IMR-90 (cell line): ENCODE measurements around the gene CAMSAP3. TPM values are rescaled to one million over a fixed set of nuclear protein-coding genes. Genes with fewer than 3 reads are reported as not detected.

Source experiments
- ATAC-seq: fragments of 200-7000 bp; cut with Tn5 transposase; 2 replicates; pipeline ENCODE4 v1.9.1; 2020; ENCODE audit warnings: low read depth, mild to moderate bottlenecking, moderate library complexity
- BruUV-seq: library from RNA; stranded (reverse); fragments of 400-500 nt; replicated peaks from 2 replicates; lab custom pipeline; 2021; lab: Mats Ljungman, UMichigan
- CTCF ChIA-PET: fragments of 300-600 bp; formaldehyde crosslinking; extraction: SDS; loops from one replicate; lab custom pipeline; 2021; ENCODE audit warnings: antibody characterized with exemption; lab: Yijun Ruan, JAX
- POLR2A ChIA-PET: fragments of 300-600 bp; sonication (Branson Sonifier 250); formaldehyde crosslinking; loops from one replicate; lab custom pipeline; 2022; ENCODE audit warnings: antibody characterized with exemption; ENCODE audit not compliant: unreplicated experiment; lab: Charles Lee
- DNase-seq: peaks from one replicate; pipeline ENCODE4 v3.0.0; 2013
- H2AFZ ChIP-seq: replicated peaks from 2 replicates; pipeline ENCODE3; 2013; ENCODE audit warnings: low read length, mild to moderate bottlenecking; ENCODE audit not compliant: poor library complexity
- H2AK5ac ChIP-seq: 2 replicates; pipeline ENCODE4 v1.6.1; 2013; ENCODE audit warnings: low read depth, low read length, inconsistent platforms
- H2AK9ac ChIP-seq: replicated peaks from 2 replicates; pipeline ENCODE3; 2013; ENCODE audit warnings: mild to moderate bottlenecking, low read depth, low read length, moderate library complexity; ENCODE audit not compliant: poor library complexity
- H2BK120ac ChIP-seq: 2 replicates; pipeline ENCODE4 v1.6.1; 2013; ENCODE audit warnings: low read depth, low read length, inconsistent platforms
- H2BK15ac ChIP-seq: 3 replicates; pipeline ENCODE4 v1.6.1; 2013; ENCODE audit warnings: low read depth, low read length, inconsistent platforms
- H2BK20ac ChIP-seq: 2 replicates; pipeline ENCODE4 v1.6.1; 2013; ENCODE audit warnings: low read depth, mild to moderate bottlenecking, inconsistent platforms, low read length, moderate library complexity
- H2BK5ac ChIP-seq: 2 replicates; pipeline ENCODE4 v1.6.1; 2013; ENCODE audit warnings: mild to moderate bottlenecking, low read depth, low read length, inconsistent platforms; ENCODE audit not compliant: poor library complexity, severe bottlenecking
- H3K14ac ChIP-seq: replicated peaks from 2 replicates; pipeline ENCODE4 v1.6.1; 2013; ENCODE audit warnings: low read depth, low read length, inconsistent platforms
- H3K18ac ChIP-seq: 2 replicates; pipeline ENCODE4 v1.6.1; 2013; ENCODE audit warnings: low read depth, low read length, control low read depth
- H3K23ac ChIP-seq: 2 replicates; pipeline ENCODE4 v1.6.1; 2013; ENCODE audit warnings: low read depth, low read length, inconsistent platforms
- H3K27ac ChIP-seq: 2 replicates; pipeline ENCODE4 v1.5.1; 2013; ENCODE audit warnings: mild to moderate bottlenecking, control low read depth, low read length; ENCODE audit not compliant: insufficient read depth
- H3K27me3 ChIP-seq: 2 replicates; pipeline ENCODE4 v1.6.1; 2013; ENCODE audit warnings: low read length; ENCODE audit not compliant: control insufficient read depth, insufficient read depth
- H3K36me3 ChIP-seq: 2 replicates; pipeline ENCODE4 v1.6.1; 2013; ENCODE audit warnings: low read length, mixed read lengths; ENCODE audit not compliant: control insufficient read depth, insufficient read depth
- H3K4ac ChIP-seq: 2 replicates; pipeline ENCODE4 v1.6.1; 2013; ENCODE audit warnings: low read depth, low read length, inconsistent platforms
- H3K4me1 ChIP-seq: 2 replicates; pipeline ENCODE4 v1.6.1; 2013; ENCODE audit warnings: low read length, mixed read lengths; ENCODE audit not compliant: control insufficient read depth, insufficient read depth
- H3K4me2 ChIP-seq: 2 replicates; pipeline ENCODE4 v1.6.1; 2013; ENCODE audit warnings: low read depth, mild to moderate bottlenecking, control low read depth, low read length, moderate library complexity
- H3K4me3 ChIP-seq: 2 replicates; pipeline ENCODE4 v1.5.1; 2013; ENCODE audit warnings: low read depth, mild to moderate bottlenecking, control low read depth, low read length, moderate library complexity; ENCODE audit not compliant: insufficient read depth
- H3K56ac ChIP-seq: 2 replicates; pipeline ENCODE4 v1.6.1; 2013; ENCODE audit warnings: low read length, inconsistent platforms; ENCODE audit not compliant: insufficient read depth; ENCODE audit errors: extremely low read depth
- H3K79me1 ChIP-seq, 2 experiments: 2 replicates each; pipeline ENCODE4 v1.6.1; 2013; ENCODE audit warnings: low read length in 2 of 2, inconsistent platforms in 1 of 2, low read depth in 1 of 2
- H3K9ac ChIP-seq: 2 replicates; pipeline ENCODE4 v1.6.1; 2013; ENCODE audit warnings: low read depth, low read length, control low read depth
- H3K9me1 ChIP-seq: 2 replicates; pipeline ENCODE4 v1.6.1; 2013; ENCODE audit warnings: low read length, inconsistent platforms; ENCODE audit not compliant: insufficient read depth
- H3K9me3 ChIP-seq: 2 replicates; pipeline ENCODE4 v1.6.1; 2013; ENCODE audit warnings: low read length; ENCODE audit not compliant: control insufficient read depth, insufficient read depth
- H4K20me1 ChIP-seq: 2 replicates; pipeline ENCODE4 v1.6.1; 2013; ENCODE audit warnings: low read length, inconsistent platforms; ENCODE audit not compliant: insufficient read depth
- H4K5ac ChIP-seq: 2 replicates; pipeline ENCODE4 v1.6.1; 2013; ENCODE audit warnings: mild to moderate bottlenecking, low read depth, low read length, control low read depth
- H4K8ac ChIP-seq, 2 experiments: 2 replicates each; pipeline ENCODE4 v1.6.1; 2013; ENCODE audit warnings: low read depth in 2 of 2, low read length in 2 of 2, control low read depth in 1 of 2, inconsistent platforms in 1 of 2
- H4K91ac ChIP-seq: 2 replicates; pipeline ENCODE4 v1.6.1; 2013; ENCODE audit warnings: low read depth, low read length, inconsistent platforms; ENCODE audit not compliant: insufficient read depth
- MAFK ChIP-seq: IDR thresholded peaks from 2 replicates; pipeline ENCODE4 v1.6.1; 2012; ENCODE audit warnings: low read depth, low read length, improper control_type of control experiment
- MAZ ChIP-seq: IDR thresholded peaks from 2 replicates; pipeline ENCODE4 v1.6.1; 2012; ENCODE audit warnings: low read depth, mild to moderate bottlenecking, low read length, improper control_type of control experiment, moderate library complexity, borderline replicate concordance
- MXI1 ChIP-seq: IDR thresholded peaks from 2 replicates; pipeline ENCODE4 v1.6.1; 2012; ENCODE audit warnings: low read depth, mild to moderate bottlenecking, low read length, moderate library complexity, borderline replicate concordance
- POLR2A ChIP-seq: IDR thresholded peaks from 2 replicates; pipeline ENCODE4 v1.6.1; 2012; ENCODE audit warnings: mild to moderate bottlenecking, low read depth, low read length
- RCOR1 ChIP-seq: IDR thresholded peaks from 2 replicates; pipeline ENCODE4 v1.6.1; 2012; ENCODE audit warnings: mild to moderate bottlenecking, low read length, improper control_type of control experiment; ENCODE audit not compliant: insufficient replicate concordance
- RFX5 ChIP-seq: IDR thresholded peaks from 2 replicates; pipeline ENCODE4 v1.8.0; 2012; ENCODE audit warnings: low read depth, mild to moderate bottlenecking, low read length, moderate library complexity
- SMC3 ChIP-seq: fragments of 150-350 bp; IDR thresholded peaks from 2 replicates; pipeline ENCODE4 v1.6.1; 2016; ENCODE audit warnings: low read depth, mild to moderate bottlenecking, antibody characterized with exemption, low read length, moderate library complexity
- WGBS, 2 experiments: methylation state at CpG; one replicate each; pipeline versions ENCODE4 v1.1.5 to v1.1.7; 2013; ENCODE audit warnings: missing lambda C conversion rate in 2 of 2; ENCODE audit not compliant: insufficient read length in 1 of 2; ENCODE audit errors: extremely low coverage in 2 of 2; 5-methylcytosine and 5-hydroxymethylcytosine counted together
- dilution Hi-C: fragments of 300-500 bp; cut with HindIII; formaldehyde crosslinking; loops from one replicate; pipeline ENCODE4 v1.14.3; 2018; ENCODE audit warnings: low sequenced_read_pairs; ENCODE audit not compliant: unreplicated experiment
- in situ Hi-C: fragments of 300-500 bp; cut with MboI; formaldehyde crosslinking; loops from 3 replicates; pipeline ENCODE4 v1.14.3; 2019; ENCODE audit warnings: low sequenced_read_pairs, inconsistent platforms, mixed read lengths
- intact Hi-C: fragments of 100-400 bp; cut with micrococcal nuclease; formaldehyde crosslinking; loops from 2 replicates; pipeline ENCODE4 v1.10.0; 2022
- polyA plus RNA-seq, 3 experiments: library from polyadenylated mRNA; depleted of rRNA; stranded (reverse); fragments of >200 nt; gene quantifications; 2 replicates each; pipeline ENCODE4 v1.2.3, GENCODE V29; 2012; ENCODE audit warnings: low replicate concordance in 1 of 3
- total RNA-seq: library from RNA; depleted of rRNA; stranded (reverse); fragments of >200 nt; gene quantifications from 2 replicates; pipeline ENCODE4 v1.2.3, GENCODE V29; 2012

CAMSAP3 gene
- total and polyA plus RNA-seq, 2 of the 4 experiments (the other 2 are of a cell fraction), result not detected

DNA sequence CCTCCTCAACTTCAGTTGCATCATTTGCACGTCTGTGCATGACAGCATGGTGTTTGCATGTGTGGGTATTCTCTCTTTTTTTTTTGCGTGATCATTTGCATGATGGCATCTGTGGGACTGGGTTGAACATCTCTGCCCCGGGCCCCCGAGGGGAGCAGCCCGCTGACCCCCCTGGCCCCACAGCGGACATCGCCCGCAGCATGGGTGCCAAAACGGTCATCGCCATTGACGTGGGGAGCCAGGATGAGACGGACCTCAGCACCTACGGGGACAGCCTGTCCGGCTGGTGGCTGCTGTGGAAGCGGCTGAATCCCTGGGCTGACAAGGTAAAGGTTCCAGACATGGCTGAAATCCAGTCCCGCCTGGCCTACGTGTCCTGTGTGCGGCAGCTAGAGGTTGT, 37.0 kb upstream of the CAMSAP3 start:
- intact Hi-C loops (no loop called here), dilution Hi-C loops (no loop called here), in situ Hi-C loops (no loop called here)
- no peaks in the 10 kb centered on the region for H3K79me1 ChIP-seq
- no TSS peak for BruUV-seq
- H4K91ac ChIP-seq, result no peak overlapping the region
- no peaks in the 10 kb centered on the region for H3K4me1 ChIP-seq
- H3K9me3 ChIP-seq, result no peaks in the 10 kb centered on the region
- 0 out of 2 replicates have a peak, but pooled peaks cover 3% of the 10 kb centered on the region for H3K9me1 ChIP-seq
- H3K14ac ChIP-seq, result no peak overlapping the region
- no peak overlapping the region for H2BK120ac ChIP-seq
- no peak overlapping the region for H2AK9ac ChIP-seq
- TF ChIP-seq MAZ (no peak), MXI1 (no peak), RCOR1 (no peak), MAFK (no peak), RFX5 (no peak), POLR2A (no peak), SMC3 (no peak)
- H4K20me1 ChIP-seq, result no peaks in the 10 kb centered on the region
- H4K5ac ChIP-seq, result no peak overlapping the region
- no peak overlapping the region for H3K27ac ChIP-seq
- no peak overlapping the region for H2AFZ ChIP-seq
- H3K4me3 ChIP-seq, result no peak overlapping the region
- H3K4me2 ChIP-seq, result no peak overlapping the region
- ATAC-seq, result no peak
- no peaks in the 10 kb centered on the region for H3K27me3 ChIP-seq
- no peak overlapping the region for H3K56ac ChIP-seq
- 90% methylated on average over 11 of the region's 18 CpGs; no CpG with 5 or more reads in 1 of the 2 experiments for WGBS, 2 experiments
- DNase-seq, result no peak
- no peak overlapping the region for H3K23ac ChIP-seq
- no peak overlapping the region for H2BK15ac ChIP-seq
- H2BK20ac ChIP-seq, result no peak overlapping the region
- peaks cover 61% of the 10 kb centered on the region for H3K36me3 ChIP-seq
- H2AK5ac ChIP-seq, result no peak overlapping the region
- no peak overlapping the region for H4K8ac ChIP-seq
- POLR2A ChIA-PET, result no interaction called here
- no peak overlapping the region for H3K18ac ChIP-seq
- H2BK5ac ChIP-seq, result no peak overlapping the region
- no peak overlapping the region for H3K9ac ChIP-seq
- H3K4ac ChIP-seq, result no peak overlapping the region
- CTCF ChIA-PET, result interaction anchor here (1.3 kb wide), 1 partner anchor 14 kb away, joined by 3 read pairs; no protein-coding TSS in a partner anchor
